NCI-H146 treated with DMSO at 0.1 percent for 48 hours (cell line): ENCODE results near the gene SLC6A17.

Experiments
- DNase-seq: peaks from one replicate; lab custom pipeline; 2025; ENCODE audit not compliant: unreplicated experiment; lab: John Stamatoyannopoulos, UW

Gene SLC6A17

GRCh38 chr1:110173466-110174105 is 23.3 kb downstream of the SLC6A17 start:
- DNase-seq: no peak

GRCh38 chr1:110174961-110175360 is 24.7 kb downstream of the SLC6A17 start:
- no peak for DNase-seq

- no peak for DNase-seq
Measured at GRCh38 chr1:110176299-110176956, 26.1 kb downstream of the SLC6A17 start.

DNA sequence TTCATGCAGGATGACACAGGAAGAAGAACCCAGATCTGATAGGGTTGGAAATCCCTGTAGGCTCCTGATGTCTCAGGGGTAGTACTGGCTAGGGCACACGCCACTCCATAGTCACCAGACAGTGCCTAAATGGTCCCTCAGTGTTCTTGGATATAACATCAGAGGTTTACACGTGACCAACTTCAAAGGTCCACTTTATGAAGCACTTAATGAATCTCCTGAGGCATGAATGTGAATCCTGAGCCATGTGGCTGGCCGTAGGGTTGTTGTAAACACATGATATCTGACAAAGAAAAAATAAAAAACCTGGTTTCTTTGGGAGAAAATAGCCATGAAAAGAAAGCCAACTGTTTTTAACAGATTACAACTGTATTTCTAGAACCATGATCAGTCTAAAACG is 27.5 kb downstream of the SLC6A17 start:
- DNase-seq: no peak

DNA sequence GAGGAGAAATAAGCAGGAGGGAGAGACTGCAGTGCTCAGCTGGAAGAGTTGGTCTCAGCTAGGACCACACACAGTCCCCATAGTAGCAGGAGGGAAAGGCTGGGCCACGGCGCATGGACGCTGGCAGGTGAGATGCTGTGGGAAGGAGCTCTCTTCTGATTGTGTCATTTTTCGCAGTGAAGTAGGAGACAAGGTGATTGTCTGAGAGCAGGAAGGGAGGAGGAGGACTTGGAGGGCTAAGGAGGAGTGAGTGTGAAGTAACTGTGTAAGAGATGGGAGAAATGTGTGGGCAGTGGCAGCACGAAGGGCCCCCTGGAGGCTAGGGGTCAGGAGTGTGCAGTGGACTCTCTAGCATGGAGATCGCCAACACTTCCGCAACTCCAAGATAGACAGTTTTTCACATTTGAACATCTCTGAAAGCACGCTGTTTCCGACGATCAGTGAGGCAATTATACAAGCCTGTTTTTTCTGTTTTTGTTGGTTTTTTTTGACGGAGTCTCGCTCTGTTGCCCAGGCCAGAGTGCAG is 33.4 kb downstream of the SLC6A17 start:
- no peak for DNase-seq

GRCh38 chr1:110184446-110184845 is 34.2 kb downstream of the SLC6A17 start:
- DNase-seq: no peak

- DNase-seq: peak; percentile 68
Measured at GRCh38 chr1:110185181-110185580, 34.9 kb downstream of the SLC6A17 start.

GRCh38 chr1:110186558-110186957 is 36.3 kb downstream of the SLC6A17 start:
- no peak for DNase-seq

- DNase-seq: peak; percentile 8
Measured at GRCh38 chr1:110187139-110187890, 37.0 kb downstream of the SLC6A17 start.

DNA sequence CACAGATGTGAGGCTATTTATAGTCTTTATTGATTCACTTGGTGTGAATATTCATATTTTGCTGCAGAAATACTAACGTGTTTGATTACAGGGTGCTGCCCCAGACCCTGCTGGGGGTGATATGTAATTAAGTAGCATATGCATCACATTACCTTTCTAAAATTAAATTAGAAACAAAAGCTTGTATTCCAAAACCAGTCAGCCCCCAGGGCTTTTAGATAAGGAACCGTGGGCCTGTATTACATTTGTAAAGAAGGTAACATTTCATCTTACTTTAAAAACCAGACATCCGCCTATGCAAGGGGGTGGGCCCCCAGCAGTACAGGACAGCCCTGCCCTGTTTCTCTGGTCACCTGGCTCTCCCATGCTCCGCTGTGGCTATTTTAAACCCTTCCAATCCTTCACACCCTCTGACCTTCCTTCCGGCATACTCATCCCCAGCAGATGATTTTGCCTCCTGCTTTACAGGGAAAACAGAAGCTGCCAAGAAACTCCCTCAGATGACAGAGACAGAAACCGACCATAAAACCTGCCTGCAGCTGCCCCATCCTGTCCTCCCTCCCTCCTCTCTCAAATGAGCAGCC is 37.8 kb downstream of the SLC6A17 start:
- peak; percentile 63 for DNase-seq

DNA sequence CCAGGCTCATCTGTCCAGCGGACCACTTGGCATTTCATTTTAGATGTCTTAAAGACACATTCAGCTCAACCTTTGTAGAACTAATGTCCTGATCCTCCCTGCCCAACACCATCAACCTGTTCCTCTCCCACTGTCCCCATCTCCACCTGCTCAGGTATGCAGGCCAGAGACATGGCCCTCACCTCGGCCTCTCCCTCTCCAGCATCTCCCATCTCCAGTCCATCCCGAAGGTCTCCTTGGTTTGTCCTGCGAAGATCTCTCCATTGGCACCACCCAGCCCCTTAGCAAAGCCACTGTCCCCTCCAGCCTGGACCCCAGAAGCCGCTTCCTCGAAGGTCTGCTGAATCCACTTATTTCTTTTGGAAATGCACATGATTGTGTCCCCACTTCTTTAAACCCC is 38.9 kb downstream of the SLC6A17 start:
- DNase-seq: no peak

- DNase-seq: no peak
Measured at GRCh38 chr1:110190282-110190929, 40.1 kb downstream of the SLC6A17 start.

- DNase-seq: no peak
Measured at GRCh38 chr1:110192541-110192940, 42.2 kb downstream of the SLC6A17 start.

GRCh38 chr1:110195196-110195595 is 44.9 kb downstream of the SLC6A17 start:
- DNase-seq: no peak

DNA sequence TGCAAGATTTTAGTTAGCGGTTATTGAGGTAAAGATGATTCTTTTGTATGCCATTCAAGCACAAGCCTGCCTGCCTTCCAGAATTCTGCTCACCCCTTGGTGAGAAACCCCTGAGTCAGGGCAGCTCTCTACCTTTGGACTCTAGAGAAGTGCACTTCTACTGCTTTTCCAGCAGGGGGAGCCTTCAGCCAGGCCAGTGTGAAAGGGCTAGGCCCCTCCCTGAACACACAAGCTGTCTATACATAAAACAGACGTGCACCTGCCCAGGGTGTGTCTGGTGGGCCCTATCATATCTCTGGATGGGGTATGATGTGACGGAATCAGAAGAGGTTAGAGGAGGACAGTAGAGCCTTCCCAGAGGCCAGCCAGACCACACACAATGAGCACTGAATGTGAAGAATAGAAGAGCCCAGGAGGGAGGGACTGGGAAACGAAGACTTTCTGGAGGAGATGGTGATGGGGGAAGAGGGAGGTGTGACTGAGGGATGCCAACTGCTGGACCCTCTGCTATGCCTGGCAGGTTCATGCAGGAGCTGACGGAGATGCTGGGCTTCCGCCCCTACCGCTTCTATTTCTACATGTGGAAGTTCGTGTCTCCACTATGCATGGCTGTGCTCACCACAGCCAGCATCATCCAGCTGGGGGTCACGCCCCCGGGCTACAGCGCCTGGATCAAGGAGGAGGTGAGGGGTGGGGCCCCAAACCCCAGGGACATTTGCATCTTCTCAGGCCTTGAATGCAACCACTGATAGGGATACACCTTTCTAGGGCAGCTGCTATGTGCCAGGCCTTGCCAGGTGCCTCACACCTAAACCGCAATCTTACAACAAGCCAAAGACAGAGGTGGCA is 46.8 kb downstream of the SLC6A17 start:
- peak; percentile 80 for DNase-seq

DNA sequence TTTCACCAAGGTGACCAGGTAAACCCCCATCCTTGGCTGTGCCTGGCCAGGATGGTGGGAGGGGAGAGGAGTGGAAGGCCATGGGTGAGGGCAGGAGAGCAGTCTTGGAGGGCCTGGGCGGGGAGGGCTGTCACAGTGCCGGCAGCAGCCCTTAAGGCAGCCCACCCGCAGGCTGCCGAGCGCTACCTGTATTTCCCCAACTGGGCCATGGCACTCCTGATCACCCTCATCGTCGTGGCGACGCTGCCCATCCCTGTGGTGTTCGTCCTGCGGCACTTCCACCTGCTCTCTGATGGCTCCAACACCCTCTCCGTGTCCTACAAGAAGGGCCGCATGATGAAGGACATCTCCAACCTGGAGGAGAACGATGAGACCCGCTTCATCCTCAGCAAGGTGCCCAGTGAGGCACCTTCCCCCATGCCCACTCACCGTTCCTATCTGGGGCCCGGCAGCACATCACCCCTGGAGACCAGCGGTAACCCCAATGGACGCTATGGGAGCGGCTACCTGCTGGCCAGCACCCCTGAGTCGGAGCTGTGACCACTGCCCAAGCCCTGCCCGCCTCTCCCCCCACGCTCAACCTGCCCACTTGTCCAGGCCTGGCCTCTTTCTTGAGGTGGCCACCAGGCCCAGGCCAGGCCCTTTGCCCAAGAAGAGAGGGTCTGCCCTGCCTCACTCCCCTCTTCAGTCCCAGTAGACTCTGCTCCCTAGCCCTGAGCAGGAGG is 47.8 kb downstream of the SLC6A17 start:
- DNase-seq: no peak

DNA sequence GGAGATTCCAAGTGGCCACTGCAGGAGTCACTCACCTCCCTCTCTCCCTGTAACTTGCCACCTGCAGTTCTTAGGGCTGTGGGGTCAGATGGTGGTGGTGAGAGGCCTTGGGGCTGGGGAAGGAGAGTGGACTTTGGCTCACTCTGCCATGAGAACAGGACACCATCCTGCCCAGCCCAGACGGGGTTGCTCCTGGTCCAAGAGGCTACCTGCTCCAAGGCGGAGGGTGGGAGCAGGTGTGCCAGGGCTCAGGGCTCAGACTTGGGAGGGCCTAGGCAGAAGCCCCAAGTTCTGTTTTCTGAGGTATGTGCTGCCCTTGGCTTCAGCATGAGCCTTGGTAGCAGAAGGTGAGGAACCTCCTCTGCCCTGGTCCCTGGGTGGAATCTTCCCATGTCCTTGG is 48.5 kb downstream of the SLC6A17 start:
- DNase-seq: no peak

GRCh38 chr1:110200190-110200589 is 49.9 kb downstream of the SLC6A17 start:
- no peak for DNase-seq

DNA sequence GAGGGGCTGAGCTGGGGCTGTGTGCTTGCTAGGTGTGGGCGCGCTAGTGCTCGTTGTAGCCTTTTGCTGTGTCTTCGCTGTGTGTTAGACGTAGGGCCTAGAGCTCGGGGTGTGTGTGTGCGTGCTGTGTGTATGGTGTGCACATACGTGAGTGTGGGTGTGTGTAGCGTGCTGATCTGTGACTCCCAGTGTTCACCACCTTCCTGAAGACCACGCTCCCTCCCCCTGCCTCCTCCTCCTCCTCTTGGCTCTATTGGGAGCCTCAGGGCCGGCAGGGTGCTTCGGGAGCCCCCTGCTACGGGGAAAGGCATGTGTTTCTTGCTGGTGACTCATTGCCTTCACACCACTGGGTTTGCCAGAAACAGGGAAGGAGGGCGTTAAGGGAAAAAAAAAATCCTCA is 50.4 kb downstream of the SLC6A17 start:
- no peak for DNase-seq
